DND-41 (cell line): Measurements from ENCODE around the gene MRPS23.

Experiments used
- EZH2 ChIP-seq: IDR thresholded peaks from 3 replicates; pipeline ENCODE4 v1.6.1; 2012; ENCODE audit warnings: borderline replicate concordance, low read depth, mild to moderate bottlenecking, moderate library complexity, low read length, inconsistent platforms; ENCODE audit not compliant: severe bottlenecking
- TF ChIP-seq, protein P1 (sequence below): IDR thresholded peaks from 2 replicates; pipeline ENCODE4 v1.5.1; 2012; ENCODE audit warnings: borderline replicate concordance, low read length, moderate library complexity, mild to moderate bottlenecking; ENCODE audit not compliant: poor library complexity, severe bottlenecking; ENCODE audit errors: extremely low read depth

DNA sequence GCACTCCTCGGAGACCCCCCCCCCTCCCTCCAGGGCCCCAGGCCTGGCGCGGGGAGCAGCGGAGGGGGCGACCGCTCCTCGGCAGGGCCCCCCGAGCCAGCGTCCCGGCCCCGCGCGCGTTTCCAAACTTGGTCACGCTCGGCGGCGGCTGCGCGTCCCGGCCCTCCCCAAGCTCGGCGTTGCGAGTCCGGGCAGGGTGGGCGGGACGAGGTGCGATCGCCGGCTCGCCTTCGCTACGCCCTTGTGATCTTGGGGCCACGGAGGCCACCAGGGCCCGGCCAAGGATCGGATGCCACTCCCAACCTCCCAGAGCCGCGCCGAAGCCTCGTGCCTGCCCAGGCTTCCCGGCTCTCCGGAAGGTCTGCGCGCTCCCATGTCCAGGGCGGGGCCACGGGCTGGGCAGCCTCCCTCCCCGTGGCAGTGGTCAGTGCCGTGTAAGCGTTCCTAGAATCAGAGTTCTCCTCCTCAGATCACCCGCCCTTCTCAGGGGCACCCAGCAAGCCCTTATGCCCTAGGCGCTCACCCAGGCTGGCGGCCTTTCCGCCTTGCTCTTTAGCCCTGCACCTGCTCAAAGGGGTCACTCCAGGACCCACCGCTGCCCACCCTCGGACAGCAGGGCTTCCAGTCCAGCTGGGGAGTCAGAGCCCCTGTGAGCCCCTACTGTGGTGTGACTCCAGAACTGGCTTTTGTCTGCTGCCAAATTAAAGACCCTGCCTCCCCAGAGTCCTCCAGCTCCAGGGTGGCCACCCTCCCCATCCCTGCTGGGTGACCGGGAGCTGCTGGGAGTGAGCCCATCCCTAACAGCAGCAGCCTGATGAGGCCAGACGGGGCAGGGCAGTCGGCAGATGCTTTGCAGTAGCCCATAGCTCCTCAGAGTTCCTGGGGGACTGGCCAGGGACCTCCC, 12.2 kb upstream of the MRPS23 start:
- TF ChIP-seq, protein P1, sequence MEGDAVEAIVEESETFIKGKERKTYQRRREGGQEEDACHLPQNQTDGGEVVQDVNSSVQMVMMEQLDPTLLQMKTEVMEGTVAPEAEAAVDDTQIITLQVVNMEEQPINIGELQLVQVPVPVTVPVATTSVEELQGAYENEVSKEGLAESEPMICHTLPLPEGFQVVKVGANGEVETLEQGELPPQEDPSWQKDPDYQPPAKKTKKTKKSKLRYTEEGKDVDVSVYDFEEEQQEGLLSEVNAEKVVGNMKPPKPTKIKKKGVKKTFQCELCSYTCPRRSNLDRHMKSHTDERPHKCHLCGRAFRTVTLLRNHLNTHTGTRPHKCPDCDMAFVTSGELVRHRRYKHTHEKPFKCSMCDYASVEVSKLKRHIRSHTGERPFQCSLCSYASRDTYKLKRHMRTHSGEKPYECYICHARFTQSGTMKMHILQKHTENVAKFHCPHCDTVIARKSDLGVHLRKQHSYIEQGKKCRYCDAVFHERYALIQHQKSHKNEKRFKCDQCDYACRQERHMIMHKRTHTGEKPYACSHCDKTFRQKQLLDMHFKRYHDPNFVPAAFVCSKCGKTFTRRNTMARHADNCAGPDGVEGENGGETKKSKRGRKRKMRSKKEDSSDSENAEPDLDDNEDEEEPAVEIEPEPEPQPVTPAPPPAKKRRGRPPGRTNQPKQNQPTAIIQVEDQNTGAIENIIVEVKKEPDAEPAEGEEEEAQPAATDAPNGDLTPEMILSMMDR: no peak
- no peak for TF ChIP-seq EZH2
